GM21576 (cell line): Measurements from ENCODE around the gene SORCS2.

Experiments used
- ATAC-seq: cut with Tn5 transposase; IDR thresholded peaks from one replicate; pipeline ENCODE4 v1.9.1; 2021; ENCODE audit warnings: mild to moderate bottlenecking, moderate library complexity; ENCODE audit not compliant: unreplicated experiment

The SORCS2 gene

GRCh38 chr4:7516096-7516772 is 323.9 kb downstream of the SORCS2 start:
- ATAC-seq = no peak

GRCh38 chr4:7516773-7517144 is 324.4 kb downstream of the SORCS2 start:
- ATAC-seq = no peak

GRCh38 chr4:7518871-7519637 is 326.7 kb downstream of the SORCS2 start:
- ATAC-seq = no peak

DNA sequence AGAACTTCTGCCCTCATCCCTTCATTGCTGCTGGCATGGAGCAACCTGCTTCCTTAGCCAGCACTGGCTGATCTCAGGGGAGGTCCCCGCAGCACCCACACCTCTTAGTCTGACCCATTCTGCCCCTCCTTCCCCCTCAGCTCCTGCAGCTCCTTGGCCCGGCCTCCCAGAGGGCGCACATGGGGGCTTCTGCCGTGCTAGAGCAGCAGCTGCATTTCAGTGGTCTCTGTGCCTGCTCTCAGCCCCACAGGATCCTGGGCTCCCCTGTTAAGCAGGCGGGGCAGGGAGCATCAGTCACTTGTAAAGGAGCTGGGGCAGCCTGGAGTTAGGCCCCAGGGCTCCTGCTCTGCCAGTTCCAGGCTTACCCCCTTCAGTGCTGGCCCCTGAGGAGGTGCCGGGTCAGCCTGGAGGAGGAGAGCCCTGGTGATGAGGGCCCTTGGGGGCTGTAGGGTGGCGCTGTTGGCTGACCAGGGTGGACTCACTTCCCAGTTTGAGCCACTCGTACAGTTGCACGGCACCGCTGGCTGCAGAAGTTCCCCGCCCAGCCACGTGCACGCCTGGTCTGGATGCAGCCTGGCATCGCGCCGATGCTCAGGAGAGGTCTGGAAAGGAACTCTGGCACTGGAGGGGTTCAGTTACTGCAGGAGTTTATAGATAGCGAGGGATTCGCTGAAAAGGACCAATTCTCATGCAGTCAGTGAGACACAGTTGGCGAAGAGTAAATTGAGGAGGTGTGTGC is 327.5 kb downstream of the SORCS2 start:
- ATAC-seq = no peak

GRCh38 chr4:7521666-7522065 is 329.3 kb downstream of the SORCS2 start:
- ATAC-seq = no peak

GRCh38 chr4:7522452-7523220 is 330.3 kb downstream of the SORCS2 start:
- ATAC-seq = no peak

DNA sequence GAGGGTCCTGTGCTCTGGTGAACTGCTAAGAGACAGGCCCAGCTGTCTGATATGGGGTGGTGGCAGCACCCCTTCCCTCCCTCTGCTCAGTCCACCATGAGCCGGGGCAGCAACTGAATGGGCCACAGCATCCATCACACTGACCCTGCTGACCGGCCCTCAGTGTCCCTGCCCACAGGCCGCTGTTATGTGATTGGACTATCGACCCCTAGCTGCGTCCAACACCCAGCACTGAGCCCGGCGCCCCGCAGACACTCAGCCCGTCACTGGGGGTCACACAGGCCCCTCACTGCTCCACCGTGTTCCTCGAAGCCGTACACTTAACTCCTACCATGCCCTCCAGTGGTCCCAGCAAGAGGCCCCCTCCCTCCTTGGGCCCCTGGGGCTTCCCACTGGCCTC is 331.2 kb downstream of the SORCS2 start:
- no peak for ATAC-seq

DNA sequence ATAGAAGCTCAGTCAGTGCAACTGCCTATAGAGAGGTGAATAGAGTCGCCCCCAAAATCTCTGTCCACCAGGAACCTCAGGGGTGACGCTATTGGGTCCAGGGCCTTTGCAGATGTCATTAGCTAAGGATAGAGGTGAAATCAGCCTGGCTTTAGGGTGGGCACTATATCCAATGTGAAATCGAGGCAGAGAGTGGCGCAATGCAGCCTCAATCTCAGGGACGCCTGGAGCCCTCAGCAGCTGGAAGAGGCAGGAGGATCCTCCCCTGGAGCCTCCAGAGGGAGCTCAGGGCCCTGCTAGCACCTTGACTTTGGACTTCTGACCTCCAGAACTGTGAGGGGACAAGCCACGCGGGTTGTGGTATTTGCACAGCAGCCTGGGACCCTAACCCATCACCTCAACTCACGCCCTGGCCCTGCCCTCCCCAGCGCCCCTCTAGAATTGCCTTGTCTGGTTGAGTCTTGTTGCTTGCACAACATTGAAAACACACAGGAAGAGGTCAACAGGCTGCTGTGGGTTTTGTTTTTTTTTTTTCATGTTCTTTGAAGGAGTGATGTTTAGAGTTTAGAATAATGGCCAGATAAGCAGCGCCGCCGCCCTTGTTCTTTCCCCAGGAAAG is 331.8 kb downstream of the SORCS2 start:
- ATAC-seq = no peak

- ATAC-seq = no peak
Observed at GRCh38 chr4:7524843-7525242, 332.5 kb downstream of the SORCS2 start.

DNA sequence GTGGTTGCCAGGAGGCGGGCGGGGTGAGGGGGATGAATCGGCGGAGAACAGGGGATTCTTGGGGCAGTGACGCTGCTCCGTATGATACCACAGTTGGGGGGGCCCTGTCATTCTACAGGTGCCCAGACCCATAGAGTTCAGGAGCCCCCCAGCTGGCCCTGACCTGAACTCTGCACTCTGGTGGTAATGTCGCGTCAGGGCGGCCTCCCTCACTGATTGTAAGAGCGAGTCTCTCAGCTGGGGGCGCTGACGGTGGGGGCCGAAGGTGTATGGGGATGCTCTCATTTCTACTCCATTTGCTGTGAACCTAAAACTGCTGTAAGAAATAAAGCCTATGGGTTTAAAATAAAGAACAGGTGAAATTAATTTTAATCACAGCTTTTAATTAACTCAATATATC is 334.2 kb downstream of the SORCS2 start:
- ATAC-seq = no peak

DNA sequence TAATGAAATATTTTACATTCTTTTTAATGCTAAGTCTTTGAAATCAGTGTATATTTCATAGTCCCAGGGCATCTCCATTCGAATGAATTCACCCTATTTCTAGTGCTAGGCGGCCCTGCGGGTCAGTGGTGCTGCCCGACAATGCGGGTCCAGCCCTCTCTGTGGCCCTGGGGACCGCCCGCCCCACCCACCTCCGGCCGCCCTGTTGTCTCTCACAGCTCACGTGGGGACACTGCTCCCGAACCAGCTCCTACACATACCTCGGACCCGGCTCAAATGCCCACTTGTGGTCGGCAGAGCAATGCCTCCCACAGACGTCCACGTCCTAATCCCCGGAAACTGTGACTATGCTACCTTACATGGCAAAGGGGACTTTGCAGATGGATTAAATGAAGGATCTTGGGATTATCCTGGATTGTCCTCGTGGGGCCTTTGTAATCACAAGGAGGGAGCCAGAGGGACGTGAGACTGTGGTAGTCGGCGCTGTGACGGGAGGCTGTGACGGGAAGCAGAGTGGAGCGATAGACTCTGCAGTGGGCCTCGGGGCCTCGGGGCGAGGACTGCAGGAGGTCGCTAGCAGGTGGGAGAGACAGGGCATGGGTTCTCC is 334.7 kb downstream of the SORCS2 start:
- ATAC-seq = no peak

DNA sequence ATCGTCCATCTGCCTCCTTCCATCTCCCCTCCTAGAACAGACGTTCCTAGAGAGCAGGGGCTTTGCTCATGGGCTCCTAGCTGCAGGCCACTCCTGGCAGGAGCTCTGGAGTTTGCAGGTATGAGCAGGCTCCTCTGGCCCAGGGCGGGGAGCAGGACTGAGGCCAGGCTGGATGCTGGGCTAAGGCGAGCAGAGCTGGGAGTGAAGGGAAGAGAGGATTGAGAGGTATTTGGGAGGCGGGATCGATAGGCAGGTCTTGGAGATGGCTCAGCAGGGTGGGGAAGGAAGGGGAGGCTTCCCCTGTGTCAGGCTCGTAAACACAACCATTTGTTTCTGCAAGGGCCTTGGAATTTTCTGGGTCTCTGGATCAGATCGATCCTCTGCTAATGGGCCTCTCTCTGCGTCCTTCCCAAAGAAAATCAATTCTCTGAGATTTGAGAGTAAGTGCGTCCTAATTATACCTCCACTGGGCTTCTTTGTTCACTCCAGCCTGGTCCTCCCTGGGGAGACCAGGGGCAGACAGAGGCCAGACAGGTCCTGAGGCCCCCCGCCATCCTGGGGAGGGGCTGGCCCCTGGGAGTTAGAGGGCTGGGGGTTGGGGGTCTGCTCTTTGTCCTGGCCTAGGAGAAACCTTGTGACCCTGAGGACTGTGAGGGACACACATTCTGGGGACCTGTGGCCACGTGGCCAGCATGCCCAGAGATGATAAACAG is 337.2 kb downstream of the SORCS2 start:
- no peak for ATAC-seq

DNA sequence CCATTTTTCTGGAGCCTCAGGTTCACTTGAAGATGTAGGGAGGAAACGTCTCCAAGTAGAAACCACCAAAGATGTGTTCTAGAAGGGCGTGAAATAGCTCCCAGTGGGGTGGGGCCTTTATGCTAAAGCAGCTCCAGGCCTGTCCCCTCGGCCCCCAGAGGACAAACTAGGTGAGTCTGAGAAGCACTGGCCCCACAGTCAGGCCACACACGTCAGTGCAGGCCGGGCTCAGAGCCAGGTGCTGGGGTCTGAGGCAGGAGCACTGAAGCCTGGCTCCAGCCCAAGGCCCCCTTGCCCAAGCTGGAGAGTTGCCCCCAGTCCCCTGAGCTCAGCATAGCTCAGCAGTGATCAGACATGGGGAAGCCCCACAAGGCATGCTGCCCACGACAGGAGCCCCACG is 337.7 kb downstream of the SORCS2 start:
- no peak for ATAC-seq

- no peak for ATAC-seq
Observed at GRCh38 chr4:7530932-7531639, 338.7 kb downstream of the SORCS2 start.

- no peak for ATAC-seq
Observed at GRCh38 chr4:7531640-7531994, 339.3 kb downstream of the SORCS2 start.

DNA sequence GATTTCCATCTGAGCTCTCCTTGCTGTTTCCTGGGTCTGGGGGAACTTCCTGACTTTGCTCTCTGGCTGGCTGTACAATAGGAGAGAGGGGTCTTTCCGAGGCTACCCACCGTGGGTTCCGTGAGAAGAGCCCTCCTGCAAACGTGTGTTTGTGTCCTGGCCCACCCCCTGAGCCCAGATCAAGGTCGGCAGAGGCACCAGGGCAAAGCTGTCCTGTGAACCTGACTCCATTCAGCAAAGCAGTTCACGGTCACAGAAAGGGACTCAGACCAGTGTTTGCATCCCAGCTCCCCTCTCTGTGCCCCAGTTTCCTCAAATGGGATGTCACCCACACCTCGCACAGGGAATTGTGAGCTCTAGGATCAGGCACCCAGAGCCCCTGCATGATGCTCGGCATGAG is 339.7 kb downstream of the SORCS2 start:
- no peak for ATAC-seq

DNA sequence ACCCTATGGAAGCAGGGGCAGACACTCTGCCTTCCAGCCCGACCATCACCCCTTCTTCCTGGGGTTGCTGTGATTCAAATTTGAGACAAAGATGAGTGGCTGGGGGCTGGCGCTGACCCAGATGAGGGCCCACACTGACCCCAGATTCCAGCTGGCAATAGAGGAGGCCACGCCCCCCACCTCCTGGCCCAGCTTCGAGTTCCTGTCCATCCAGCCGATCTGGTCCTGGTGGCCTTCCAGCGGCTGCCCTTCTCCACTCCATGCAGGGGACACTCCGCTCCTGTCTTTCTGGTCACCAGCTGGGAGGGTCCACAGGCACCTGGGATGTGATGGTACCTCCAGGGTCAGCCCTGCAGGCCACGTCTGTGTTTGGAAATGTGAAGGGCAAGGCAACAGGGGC is 340.9 kb downstream of the SORCS2 start:
- ATAC-seq = no peak

- no peak for ATAC-seq
Observed at GRCh38 chr4:7535094-7535493, 342.8 kb downstream of the SORCS2 start.

DNA sequence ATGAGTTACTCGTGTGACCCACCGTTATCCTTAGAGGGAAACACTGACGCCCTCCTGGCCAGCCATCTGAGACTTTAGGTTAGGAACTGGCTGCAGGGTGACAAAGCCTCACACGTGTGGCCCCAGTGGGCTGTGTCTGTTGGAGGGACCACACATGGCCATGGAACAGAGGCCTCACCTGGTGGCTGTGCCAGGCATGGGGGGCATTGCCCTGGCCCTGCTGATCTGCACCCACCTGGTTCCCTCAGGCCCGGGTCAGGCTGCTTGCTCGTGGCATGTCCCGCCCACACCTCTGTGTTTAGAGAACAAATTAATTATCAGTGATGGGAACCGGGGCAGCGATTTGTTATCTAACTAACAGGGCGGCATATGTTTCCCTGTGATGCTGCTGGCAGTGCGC is 343.3 kb downstream of the SORCS2 start:
- ATAC-seq = no peak
